ENCODE data around the gene EIF2B2. TPM values are rescaled to one million over a fixed set of nuclear protein-coding genes. Genes with fewer than 3 reads are reported as not detected.
"Not testable (repeated sequence)": the region's sequence is repeated elsewhere in the genome, so short reads cannot be mapped to it uniquely, and the experiment has no call there.

The EIF2B2 gene
- total RNA-seq, 2 experiments from 2014 or later, result 55.6 to 69.8 TPM

DNA sequence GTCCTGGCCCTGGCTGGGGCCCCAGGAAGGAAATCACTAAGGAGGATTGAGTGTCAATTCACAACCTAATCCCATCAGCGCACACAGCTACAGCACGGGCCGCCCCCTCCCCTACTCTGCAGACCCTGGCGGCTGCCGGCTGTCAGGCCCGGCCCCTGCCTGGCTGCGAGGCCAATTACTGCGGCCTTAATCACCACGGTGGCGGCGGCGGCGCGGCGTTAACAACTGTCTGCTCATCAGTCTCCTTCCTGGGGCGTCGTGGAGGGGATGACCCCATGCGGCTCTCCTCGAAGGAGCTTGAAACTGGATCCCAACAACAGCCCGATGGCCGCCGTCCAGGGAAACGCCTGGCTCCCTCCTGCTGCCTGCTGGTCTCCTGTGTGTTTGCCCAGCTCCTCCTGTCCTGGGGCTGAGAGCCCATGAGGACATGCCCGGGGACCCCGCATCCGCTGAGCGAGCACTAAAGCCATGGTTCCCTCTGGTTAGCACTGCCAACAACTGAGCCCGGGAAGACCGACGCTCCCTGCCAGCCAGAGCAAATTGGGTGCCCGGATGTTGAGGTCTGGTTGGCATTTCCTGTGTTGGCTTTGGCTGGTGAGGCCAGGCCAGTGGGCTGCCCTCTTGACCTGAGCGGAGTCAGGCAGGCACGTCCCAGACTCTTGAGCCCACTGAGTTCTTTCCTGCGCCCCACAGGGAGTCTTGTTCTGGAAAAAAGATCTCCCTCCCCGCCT lies 21.8 kb upstream of the EIF2B2 start:
- ChIA-PET POLR2A (interaction anchor here (0.6 kb wide), 1 partner anchor 54 kb away, joined by 3 read pairs; no protein-coding TSS in a partner anchor), CTCF (interaction anchor here (0.6 kb wide), 1 partner anchor 9 kb away, joined by 3 read pairs; no protein-coding TSS in a partner anchor)
- Mint-ChIP-seq H3K27me3 (no peaks in the 10 kb centered on the region), H3K9me3 (ENCODE audit: low read depth) (no peaks in the 10 kb centered on the region), H3K4me3 (no peak overlapping the region), H3K4me1 (no peaks in the 10 kb centered on the region), H3K27ac (no peak overlapping the region), H3K36me3 (ENCODE audit: low read depth) (no peaks in the 10 kb centered on the region)
- DNase-seq, result no peak
- intact Hi-C loops (cut with DNase I, micrococcal nuclease), result no loop called here
- no peak for ATAC-seq

DNA sequence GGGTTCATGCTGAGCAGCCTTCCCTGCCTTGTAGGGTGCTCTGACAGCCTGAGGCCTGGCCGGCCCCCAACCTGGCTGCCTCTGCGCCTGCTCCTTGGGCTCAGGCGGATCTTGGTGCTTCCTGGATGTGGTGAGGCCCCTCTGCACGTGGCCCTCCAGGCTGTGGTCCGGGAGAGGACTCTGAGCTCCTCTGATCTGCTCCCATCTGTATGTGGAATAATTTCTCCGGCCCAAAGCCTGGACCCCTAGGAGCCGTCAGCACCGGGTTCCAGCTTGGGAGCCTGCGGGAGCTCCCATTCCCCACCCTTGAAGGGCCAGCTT lies 21.3 kb upstream of the EIF2B2 start:
- ATAC-seq (no peak), DNase-seq (no peak)
- Mint-ChIP-seq H3K27me3 (no peaks in the 10 kb centered on the region), H3K9me3 (ENCODE audit: low read depth) (no peaks in the 10 kb centered on the region), H3K4me3 (no peak overlapping the region), H3K36me3 (ENCODE audit: low read depth) (no peaks in the 10 kb centered on the region), H3K27ac (no peak overlapping the region), H3K4me1 (no peaks in the 10 kb centered on the region)
- ChIA-PET POLR2A (interaction anchor here (0.6 kb wide), 1 partner anchor 54 kb away, joined by 3 read pairs; no protein-coding TSS in a partner anchor), CTCF (no interaction called here)
- intact Hi-C loops (cut with DNase I, micrococcal nuclease), result no loop called here

DNA sequence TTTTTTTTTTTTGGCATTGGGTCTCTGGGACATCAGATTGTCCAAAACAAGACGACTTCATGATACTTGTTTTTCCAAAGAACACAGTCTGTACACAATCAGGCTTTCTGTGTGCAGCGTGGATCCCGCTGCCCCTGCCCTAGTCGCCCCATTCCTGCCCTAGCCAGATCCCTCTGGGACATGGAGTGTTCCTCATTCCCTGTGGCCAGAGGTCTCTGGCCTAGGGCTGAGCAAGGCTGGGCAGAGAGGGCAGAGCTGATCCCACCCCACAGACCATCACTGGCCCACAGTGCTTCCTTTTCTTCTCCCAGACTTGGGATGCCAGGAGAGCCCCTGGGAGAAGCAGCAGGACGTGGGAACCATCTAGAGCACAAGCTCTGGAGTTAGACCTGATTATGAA lies 20.9 kb upstream of the EIF2B2 start:
- CTCF ChIA-PET, result no interaction called here
- Mint-ChIP-seq H3K27me3 (no peaks in the 10 kb centered on the region), H3K27ac (no peak overlapping the region), H3K36me3 (ENCODE audit: low read depth) (no peaks in the 10 kb centered on the region), H3K9me3 (ENCODE audit: low read depth) (no peaks in the 10 kb centered on the region), H3K4me3 (no peak overlapping the region), H3K4me1 (no peaks in the 10 kb centered on the region)
- POLR2A ChIA-PET, result interaction anchor here (0.6 kb wide), 1 partner anchor 53 kb away, joined by 3 read pairs; no protein-coding TSS in a partner anchor
- intact Hi-C loops (cut with DNase I, micrococcal nuclease), result no loop called here
- no peak for ATAC-seq
- DNase-seq, result no peak

DNA sequence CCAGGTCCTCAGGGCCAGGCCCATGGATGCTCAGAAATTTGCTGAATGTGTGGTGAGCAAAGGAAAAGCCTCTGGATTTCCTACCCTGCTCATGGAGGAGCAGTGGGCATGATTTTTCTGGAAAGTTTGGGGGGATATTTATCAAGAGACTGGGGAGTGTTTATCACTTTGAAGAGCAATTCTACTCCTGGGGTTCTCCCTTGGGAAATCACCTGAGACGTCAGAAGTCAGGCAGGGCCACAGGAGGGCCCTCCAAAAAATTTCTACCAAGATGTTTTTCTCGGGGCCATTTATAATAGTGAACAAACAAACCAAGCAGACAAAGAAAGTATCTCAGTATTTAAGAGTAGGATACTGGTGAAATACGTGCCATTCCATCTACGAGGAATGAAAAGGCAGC lies 20.1 kb upstream of the EIF2B2 start:
- intact Hi-C loops (cut with DNase I, micrococcal nuclease), result no loop called here
- POLR2A ChIA-PET, result no interaction called here

DNA sequence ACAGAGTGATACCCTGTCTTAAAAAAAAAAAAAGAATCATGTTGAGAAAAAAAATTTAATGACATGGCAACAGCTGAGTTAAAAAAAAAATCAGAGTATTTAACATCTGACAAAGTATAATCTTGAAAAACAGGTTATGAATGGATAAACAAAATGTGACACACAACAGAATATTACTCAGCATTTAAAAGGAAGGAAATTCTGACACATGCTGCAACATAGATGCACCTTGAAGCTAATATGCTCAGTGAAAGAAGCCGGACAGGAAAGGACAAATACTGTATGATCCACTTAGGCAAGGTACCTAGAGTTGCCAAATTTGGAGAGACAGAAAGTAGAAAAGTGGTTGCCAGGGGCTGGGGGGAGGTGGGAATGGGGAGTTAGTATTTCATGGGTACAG lies 19.4 kb upstream of the EIF2B2 start:
- H3K9me3 Mint-ChIP-seq (ENCODE audit: low read depth), result no peaks in the 10 kb centered on the region
- H3K27me3 Mint-ChIP-seq, result no peaks in the 10 kb centered on the region
- POLR2A ChIA-PET, result interaction anchor here (0.6 to 0.7 kb wide), 2 partner anchors 81 to 87 kb away, joined by 3 to 5 read pairs; partner anchors contain the start of gene ACYP1
- ATAC-seq, result no peak
- CTCF ChIA-PET, result interaction anchor here (0.8 to 0.9 kb wide), 2 partner anchors 39 to 41 kb away, joined by 3 to 4 read pairs; no protein-coding TSS in a partner anchor
- intact Hi-C loops (cut with DNase I, micrococcal nuclease), result no loop called here
- no peaks in the 10 kb centered on the region for H3K36me3 Mint-ChIP-seq (ENCODE audit: low read depth)
- H3K4me3 Mint-ChIP-seq, result no peak overlapping the region
- no peak for DNase-seq
- no peaks in the 10 kb centered on the region for H3K4me1 Mint-ChIP-seq
- no peak overlapping the region for H3K27ac Mint-ChIP-seq

More for the DNA sequence above, 20.1 kb upstream of the EIF2B2 start:
- Mint-ChIP-seq H3K9me3 (ENCODE audit: low read depth) (no peaks in the 10 kb centered on the region), H3K27ac (no peak overlapping the region), H3K4me3 (no peak overlapping the region), H3K27me3 (no peaks in the 10 kb centered on the region), H3K4me1 (no peaks in the 10 kb centered on the region), H3K36me3 (ENCODE audit: low read depth) (no peaks in the 10 kb centered on the region)
- DNase-seq (no peak), ATAC-seq (no peak)
- CTCF ChIA-PET, result interaction anchor here (0.9 kb wide), 1 partner anchor 38 kb away, joined by 4 read pairs; no protein-coding TSS in a partner anchor

DNA sequence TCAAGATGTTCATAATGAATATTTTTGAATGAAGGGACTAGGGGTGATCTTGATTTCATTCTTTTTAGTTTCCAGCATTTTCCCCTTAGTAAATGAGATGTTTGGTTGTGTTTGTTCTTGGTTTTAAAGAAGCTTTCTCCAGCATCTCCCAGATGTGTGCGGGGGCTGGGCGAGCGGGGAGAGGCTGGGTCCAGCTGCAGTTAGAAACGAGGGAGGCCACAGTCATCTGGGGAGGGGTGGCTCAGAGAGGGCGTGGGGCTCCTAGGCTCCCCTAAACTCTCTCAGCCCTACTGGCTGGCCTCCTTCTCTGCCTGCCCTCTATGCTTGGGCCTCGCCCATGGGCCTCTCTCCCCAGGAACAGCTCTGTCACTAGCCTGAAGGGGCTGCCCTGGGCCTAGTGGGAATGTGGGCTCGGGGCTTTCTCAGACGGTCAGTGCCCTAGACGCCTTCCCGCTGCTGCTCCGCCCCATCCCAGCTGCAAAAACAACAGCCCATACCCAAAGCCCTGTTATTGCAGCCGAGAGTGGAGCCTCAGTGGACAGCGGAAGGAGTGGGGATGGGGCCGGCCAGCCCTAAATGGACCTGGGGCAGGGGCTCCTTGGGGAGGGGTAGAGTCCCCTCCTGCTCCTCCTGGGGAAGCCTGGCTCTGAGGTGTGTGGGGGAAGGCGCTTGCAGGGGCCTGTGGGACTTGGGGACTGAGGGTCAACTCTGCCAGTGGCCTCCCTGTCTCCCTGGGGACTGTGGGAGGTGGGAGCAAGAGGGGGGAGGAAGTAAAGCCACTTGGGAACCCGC lies 18.3 kb upstream of the EIF2B2 start:
- POLR2A ChIA-PET, result interaction anchor here (0.6 to 0.7 kb wide), 2 partner anchors 86 to 133 kb away, joined by 3 to 5 read pairs; no protein-coding TSS in a partner anchor
- intact Hi-C loops (cut with DNase I, micrococcal nuclease), result no loop called here
- H3K4me3 Mint-ChIP-seq, result no peak overlapping the region
- DNase-seq (no peak), ATAC-seq (no peak)
- no peaks in the 10 kb centered on the region for H3K9me3 Mint-ChIP-seq (ENCODE audit: low read depth)
- no peaks in the 10 kb centered on the region for H3K36me3 Mint-ChIP-seq (ENCODE audit: low read depth)
- no peaks in the 10 kb centered on the region for H3K4me1 Mint-ChIP-seq
- no peak overlapping the region for H3K27ac Mint-ChIP-seq
- CTCF ChIA-PET, result interaction anchor here (0.5 to 0.6 kb wide), 2 partner anchors 313 to 596 kb away, joined by 3 read pairs; no protein-coding TSS in a partner anchor
- H3K27me3 Mint-ChIP-seq, result no peaks in the 10 kb centered on the region

DNA sequence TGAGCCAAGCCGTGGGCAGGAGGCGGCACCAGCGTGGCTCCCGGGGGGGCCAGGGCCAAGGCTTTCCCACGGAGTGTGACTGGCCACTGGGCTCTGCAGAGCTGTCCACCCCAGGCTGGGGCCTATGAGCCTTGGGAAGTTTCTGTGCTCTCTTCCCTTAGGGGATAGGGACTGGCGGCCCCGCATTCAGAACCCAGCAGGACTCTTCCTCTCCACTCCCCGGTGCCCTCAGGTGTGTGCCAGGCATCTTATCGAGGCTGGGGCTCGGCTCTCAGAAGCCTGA lies 17.8 kb upstream of the EIF2B2 start:
- DNase-seq (no peak), ATAC-seq (no peak)
- no peaks in the 10 kb centered on the region for H3K27me3 Mint-ChIP-seq
- ChIA-PET POLR2A (no interaction called here), CTCF (interaction anchor here (0.6 kb wide), 1 partner anchor 313 kb away, joined by 3 read pairs; no protein-coding TSS in a partner anchor)
- intact Hi-C loops (cut with DNase I, micrococcal nuclease), result no loop called here
- no peak overlapping the region for H3K27ac Mint-ChIP-seq
- no peaks in the 10 kb centered on the region for H3K9me3 Mint-ChIP-seq (ENCODE audit: low read depth)
- no peaks in the 10 kb centered on the region for H3K4me1 Mint-ChIP-seq
- no peak overlapping the region for H3K4me3 Mint-ChIP-seq
- no peaks in the 10 kb centered on the region for H3K36me3 Mint-ChIP-seq (ENCODE audit: low read depth)

DNA sequence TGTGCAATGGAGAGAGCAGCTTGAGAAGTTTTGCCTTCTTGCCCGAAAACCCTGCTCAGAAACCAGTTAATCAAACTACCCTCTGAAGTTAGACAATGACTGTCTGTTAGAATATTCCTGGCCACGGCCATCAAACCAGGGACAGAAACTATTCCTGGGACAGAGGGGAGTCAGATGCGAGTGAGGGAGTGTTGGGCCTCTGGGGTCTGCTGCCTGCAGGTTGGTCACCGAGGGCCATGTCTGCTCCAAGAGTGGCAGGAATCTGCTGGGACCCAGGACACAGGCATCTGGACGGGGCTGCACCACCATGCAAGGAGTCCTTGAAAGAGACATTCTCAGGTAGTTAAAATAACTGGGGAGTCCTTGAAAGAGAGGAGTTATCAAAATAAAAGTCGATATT lies 16.9 kb upstream of the EIF2B2 start:
- no peak overlapping the region for H3K4me3 Mint-ChIP-seq
- CTCF ChIA-PET, result no interaction called here
- H3K27me3 Mint-ChIP-seq, result no peaks in the 10 kb centered on the region
- no peaks in the 10 kb centered on the region for H3K9me3 Mint-ChIP-seq (ENCODE audit: low read depth)
- no peak overlapping the region for H3K27ac Mint-ChIP-seq
- intact Hi-C loops (cut with DNase I, micrococcal nuclease), result no loop called here
- POLR2A ChIA-PET, result no interaction called here
- H3K4me1 Mint-ChIP-seq, result no peaks in the 10 kb centered on the region
- DNase-seq (no peak), ATAC-seq (no peak)
- no peaks in the 10 kb centered on the region for H3K36me3 Mint-ChIP-seq (ENCODE audit: low read depth)

DNA sequence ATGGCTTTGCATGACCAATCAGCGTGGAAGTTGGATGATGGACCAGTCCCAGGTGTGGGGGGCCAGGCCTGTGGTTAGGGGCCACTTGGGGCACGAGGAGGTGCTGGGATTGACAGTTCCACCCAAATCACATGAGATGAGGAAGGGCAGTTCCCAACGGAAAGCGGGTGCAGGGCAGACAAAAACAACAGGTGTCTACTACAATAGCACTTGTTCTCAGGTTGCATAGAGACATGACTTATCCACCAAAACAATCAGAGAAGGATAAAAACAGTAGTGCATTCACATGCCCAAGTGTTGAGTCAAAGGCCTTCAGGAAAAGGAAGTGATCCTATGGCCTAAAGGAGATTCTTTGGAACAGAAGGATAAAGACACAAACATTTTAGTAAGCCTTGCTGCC lies 14.6 kb upstream of the EIF2B2 start:
- no peaks in the 10 kb centered on the region for H3K36me3 Mint-ChIP-seq (ENCODE audit: low read depth)
- intact Hi-C loops (cut with DNase I, micrococcal nuclease), result no loop called here
- POLR2A ChIA-PET, result no interaction called here

DNA sequence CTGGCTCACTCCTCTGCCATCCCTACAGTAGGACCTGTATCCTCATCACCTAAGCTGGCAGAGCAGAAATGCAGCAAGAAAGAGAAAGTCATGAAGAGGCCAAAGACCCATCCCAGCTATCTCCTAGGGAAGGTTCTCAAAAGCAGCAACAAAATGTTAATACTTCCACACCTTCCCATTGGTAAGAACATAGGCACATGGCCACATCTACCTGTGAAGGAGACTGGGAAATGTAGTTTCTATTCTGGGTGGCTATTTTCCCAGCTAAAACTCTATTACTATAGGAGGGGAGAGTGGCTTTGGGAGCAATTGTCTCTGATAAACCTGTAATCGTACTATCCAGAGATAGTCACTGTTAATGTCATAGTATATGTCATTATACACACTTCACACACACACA lies 13.7 kb upstream of the EIF2B2 start:
- Mint-ChIP-seq H3K9me3 (ENCODE audit: low read depth) (no peaks in the 10 kb centered on the region), H3K27me3 (no peaks in the 10 kb centered on the region), H3K27ac (no peak overlapping the region), H3K36me3 (ENCODE audit: low read depth) (no peaks in the 10 kb centered on the region), H3K4me1 (no peaks in the 10 kb centered on the region), H3K4me3 (no peak overlapping the region)
- POLR2A ChIA-PET, result no interaction called here
- no peak for DNase-seq
- CTCF ChIA-PET, result interaction anchor here (0.6 kb wide), 2 partner anchors 35 to 226 kb away, joined by 3 read pairs; no protein-coding TSS in a partner anchor
- ATAC-seq, result no peak
- intact Hi-C loops (cut with DNase I, micrococcal nuclease), result no loop called here

More for the DNA sequence above, 14.6 kb upstream of the EIF2B2 start:
- Mint-ChIP-seq H3K27ac (no peak overlapping the region), H3K9me3 (ENCODE audit: low read depth) (no peaks in the 10 kb centered on the region), H3K27me3 (no peaks in the 10 kb centered on the region), H3K4me3 (no peak overlapping the region), H3K4me1 (no peaks in the 10 kb centered on the region)
- DNase-seq, result no peak
- ATAC-seq, result no peak
- CTCF ChIA-PET, result interaction anchor here (0.6 to 0.7 kb wide), 2 partner anchors 91 to 126 kb away, joined by 3 to 4 read pairs; no protein-coding TSS in a partner anchor

DNA sequence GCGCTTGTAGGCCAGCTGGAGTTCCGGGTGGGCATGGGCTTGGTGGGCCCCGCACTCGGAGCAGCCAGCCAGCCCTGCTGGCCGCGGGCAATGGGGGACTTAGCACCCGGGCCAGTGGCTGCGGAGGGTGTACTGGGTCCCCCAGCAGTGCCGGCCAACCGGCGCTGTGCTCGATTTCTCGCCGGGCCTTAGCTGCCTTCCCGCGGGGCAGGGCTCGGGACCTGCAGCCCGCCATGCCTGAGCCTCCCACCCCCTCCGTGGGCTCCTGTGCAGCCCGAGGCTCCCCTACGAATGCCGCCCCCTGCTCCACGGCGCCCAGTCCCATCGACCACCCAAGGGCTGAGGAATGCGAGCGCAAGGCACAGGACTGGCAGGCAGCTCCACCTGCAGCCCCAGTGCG lies 8.5 kb upstream of the EIF2B2 start:
- ATAC-seq; H3K27ac Mint-ChIP-seq; intact Hi-C loops (cut with DNase I, micrococcal nuclease); H3K9me3 Mint-ChIP-seq (ENCODE audit: low read depth); CTCF ChIA-PET; H3K27me3 Mint-ChIP-seq; H3K4me3 Mint-ChIP-seq; H3K36me3 Mint-ChIP-seq (ENCODE audit: low read depth); H3K4me1 Mint-ChIP-seq; DNase-seq; POLR2A ChIA-PET: not testable (repeated sequence)

DNA sequence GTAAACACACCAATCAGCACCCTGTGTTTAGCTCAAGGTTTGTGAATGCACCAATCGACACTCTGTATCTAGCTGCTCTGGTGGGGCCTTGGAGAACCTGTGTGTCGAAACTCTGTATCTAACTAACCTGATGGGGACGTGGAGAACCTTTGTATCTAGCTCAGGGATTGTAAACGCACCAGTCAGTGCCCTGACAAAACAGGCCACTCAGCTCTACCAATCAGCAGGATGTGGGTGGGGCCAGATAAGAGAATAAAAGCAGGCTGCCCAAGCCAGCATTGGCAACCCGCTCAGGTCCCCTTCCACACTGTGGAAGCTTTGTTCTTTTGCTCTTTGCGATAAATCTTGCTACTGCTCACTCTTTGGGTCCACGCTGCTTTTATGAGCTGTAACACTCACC lies 6.9 kb upstream of the EIF2B2 start:
- intact Hi-C loops (cut with DNase I, micrococcal nuclease); H3K27ac Mint-ChIP-seq; POLR2A ChIA-PET; H3K27me3 Mint-ChIP-seq; DNase-seq; H3K9me3 Mint-ChIP-seq (ENCODE audit: low read depth); ATAC-seq; CTCF ChIA-PET; H3K4me1 Mint-ChIP-seq; H3K4me3 Mint-ChIP-seq; H3K36me3 Mint-ChIP-seq (ENCODE audit: low read depth): not testable (repeated sequence)

Data from activated CD4-positive, alpha-beta T cell treated with anti-CD3 and anti-CD28 coated beads for 36 hours (primary cell).